Body of pancreas (tissue), 4 donors: ENCODE results near the gene NEUROD4.

Experiments used
- CTCF ChIP-seq, 7 experiments: fragments of 450-650 bp in 4 of 7; fragments of 200-600 bp in 3 of 7; sonication (generic) in 3 of 7; IDR thresholded peaks; one replicate each; pipeline ENCODE4 v1.5.1; 2016 to 2019; ENCODE audit warnings: antibody characterized with exemption in 7 of 7
- POLR2A ChIP-seq, 3 donors: fragments of 450-650 bp; IDR thresholded peaks; one replicate each; pipeline ENCODE4 v1.6.1; 2016; ENCODE audit warnings: antibody characterized with exemption in 3 of 3, mild to moderate bottlenecking in 2 of 3

- TF ChIP-seq CTCF (IDR thresholded peaks at IDR 0.05) (no peak), POLR2A (IDR thresholded peaks at IDR 0.05) (no peak)
Observed at GRCh38 chr12:55067701-55068100, 47.9 kb downstream of the NEUROD4 start.
